ENCODE data around the gene LHFPL3. TPM values are rescaled to one million over a fixed set of nuclear protein-coding genes. Genes with fewer than 3 reads are reported as not detected.

The LHFPL3 gene
- total and polyA plus RNA-seq, 9 donors: 0.04 to 0.53 (median 0.27) TPM; not detected in 4

- intact Hi-C loops (cut with DNase I): no loop called here
- no peak overlapping the region for H3K4me3 ChIP-seq
- no peaks in the 10 kb centered on the region for H3K9me3 ChIP-seq
- H3K4me1 ChIP-seq (ENCODE audit: insufficient read depth): no peaks in the 10 kb centered on the region
- H3K27ac ChIP-seq: no peak overlapping the region
- 43 to 56% (median 51%) methylated on average over 5 of the region's 5 CpGs for WGBS, 3 donors
- H3K36me3 ChIP-seq: no peaks in the 10 kb centered on the region
- no peaks in the 10 kb centered on the region for H3K27me3 ChIP-seq
- no peak for DNase-seq
- TF ChIP-seq EP300 (IDR thresholded peaks at IDR 0.05) (no peak), POLR2A (IDR thresholded peaks at IDR 0.05) (no peak), CTCF (IDR thresholded peaks at IDR 0.05) (no peak)
Measured at GRCh38 chr7:104931181-104931781, 602.9 kb downstream of the LHFPL3 start.

- H3K9me3 ChIP-seq: no peaks in the 10 kb centered on the region
- intact Hi-C loops (cut with DNase I): no loop called here
- H3K4me1 ChIP-seq (ENCODE audit: insufficient read depth): no peaks in the 10 kb centered on the region
- H3K36me3 ChIP-seq: no peaks in the 10 kb centered on the region
- TF ChIP-seq CTCF (IDR thresholded peaks at IDR 0.05) (no peak), POLR2A (IDR thresholded peaks at IDR 0.05) (no peak), EP300 (IDR thresholded peaks at IDR 0.05) (no peak)
- no peaks in the 10 kb centered on the region for H3K27me3 ChIP-seq
- DNase-seq: no peak
- H3K4me3 ChIP-seq: no peak overlapping the region
- no peak overlapping the region for H3K27ac ChIP-seq
- WGBS, 3 donors: 93 to 96% (median 95%) methylated on average over 9 of the region's 9 CpGs
Measured at GRCh38 chr7:104933022-104933421, 604.6 kb downstream of the LHFPL3 start.

GRCh38 chr7:104933521-104933988, 605.2 kb downstream of the LHFPL3 start:
- intact Hi-C loops (cut with DNase I): no loop called here
- no peak overlapping the region for H3K4me3 ChIP-seq
- no peaks in the 10 kb centered on the region for H3K36me3 ChIP-seq
- 58 to 70% (median 60%) methylated on average over 6 of the region's 6 CpGs for WGBS, 3 donors
- H3K27me3 ChIP-seq: no peaks in the 10 kb centered on the region
- no peak for DNase-seq
- no peaks in the 10 kb centered on the region for H3K9me3 ChIP-seq
- H3K27ac ChIP-seq: no peak overlapping the region
- TF ChIP-seq EP300 (IDR thresholded peaks at IDR 0.05) (no peak), CTCF (IDR thresholded peaks at IDR 0.05) (no peak), POLR2A (IDR thresholded peaks at IDR 0.05) (no peak)
- H3K4me1 ChIP-seq (ENCODE audit: insufficient read depth): no peaks in the 10 kb centered on the region

- H3K27me3 ChIP-seq: no peaks in the 10 kb centered on the region
Measured at GRCh38 chr7:104934665-104935064, 606.3 kb downstream of the LHFPL3 start.

More at GRCh38 chr7:104934665-104935064, 606.3 kb downstream of the LHFPL3 start:
- H3K27ac ChIP-seq: no peak overlapping the region
- no peak for DNase-seq
- H3K4me1 ChIP-seq (ENCODE audit: insufficient read depth): no peaks in the 10 kb centered on the region
- WGBS, 3 donors: 69 to 77% (median 76%) methylated on average over 7 of the region's 7 CpGs
- H3K4me3 ChIP-seq: no peak overlapping the region
- no peaks in the 10 kb centered on the region for H3K9me3 ChIP-seq
- H3K36me3 ChIP-seq: no peaks in the 10 kb centered on the region
- TF ChIP-seq CTCF (IDR thresholded peaks at IDR 0.05): no peak
- TF ChIP-seq EP300 (IDR thresholded peaks at IDR 0.05): no peak
- TF ChIP-seq POLR2A (IDR thresholded peaks at IDR 0.05): no peak
- intact Hi-C loops (cut with DNase I): no loop called here
